Activated effector memory CD4-positive, alpha-beta T cell treated with Interleukin-2 at 50 U/mL for 16 hours (primary cell): ENCODE data around the gene STARD3.

ENCODE experiments used
- DNase-seq: peaks from one replicate; pipeline ENCODE4 v3.0.0-alpha.2; 2020

The STARD3 gene

DNA sequence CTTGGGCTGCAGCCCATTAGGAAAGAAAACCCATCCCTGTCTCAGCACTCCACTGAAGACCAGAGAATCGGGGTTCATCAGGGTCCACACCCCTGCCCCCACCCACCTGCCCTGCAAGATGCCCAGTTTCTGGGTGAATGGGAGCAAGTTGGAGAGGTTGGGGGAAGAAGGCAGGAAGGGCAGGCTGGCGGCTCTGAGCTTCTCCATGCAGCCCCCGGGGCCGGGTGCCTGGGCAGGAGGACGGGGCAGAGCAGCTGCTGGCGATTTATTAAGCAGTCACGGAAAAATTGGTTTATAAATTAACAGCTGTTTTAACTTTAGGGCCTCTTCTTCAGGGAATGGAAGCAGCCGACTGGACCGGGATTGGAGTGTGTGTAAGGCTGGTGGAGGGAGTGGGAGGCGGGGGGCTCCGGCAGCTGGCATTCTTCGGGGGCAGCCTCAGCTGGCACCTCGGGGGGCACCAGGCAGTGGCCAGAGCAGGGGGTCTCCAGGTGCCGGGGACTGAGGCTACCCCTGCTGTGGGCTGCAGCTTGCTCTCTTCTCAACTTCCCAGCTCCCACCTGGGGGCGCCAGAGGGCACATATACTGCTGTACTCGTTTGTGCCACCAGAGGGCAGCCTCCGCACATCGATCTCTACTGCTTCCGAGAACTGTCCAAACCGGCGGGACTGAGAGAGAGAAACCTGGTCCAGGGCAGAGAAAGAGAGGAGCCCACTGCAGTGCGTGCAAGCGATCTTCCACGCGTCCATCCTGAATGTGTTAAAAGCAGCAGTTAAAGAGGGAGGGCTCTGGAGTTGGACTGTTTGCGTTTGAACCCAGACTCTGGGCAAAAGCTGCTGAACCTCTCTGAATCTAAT, 15.2 kb upstream of the STARD3 start:
- DNase-seq, result peak; percentile 86

DNA sequence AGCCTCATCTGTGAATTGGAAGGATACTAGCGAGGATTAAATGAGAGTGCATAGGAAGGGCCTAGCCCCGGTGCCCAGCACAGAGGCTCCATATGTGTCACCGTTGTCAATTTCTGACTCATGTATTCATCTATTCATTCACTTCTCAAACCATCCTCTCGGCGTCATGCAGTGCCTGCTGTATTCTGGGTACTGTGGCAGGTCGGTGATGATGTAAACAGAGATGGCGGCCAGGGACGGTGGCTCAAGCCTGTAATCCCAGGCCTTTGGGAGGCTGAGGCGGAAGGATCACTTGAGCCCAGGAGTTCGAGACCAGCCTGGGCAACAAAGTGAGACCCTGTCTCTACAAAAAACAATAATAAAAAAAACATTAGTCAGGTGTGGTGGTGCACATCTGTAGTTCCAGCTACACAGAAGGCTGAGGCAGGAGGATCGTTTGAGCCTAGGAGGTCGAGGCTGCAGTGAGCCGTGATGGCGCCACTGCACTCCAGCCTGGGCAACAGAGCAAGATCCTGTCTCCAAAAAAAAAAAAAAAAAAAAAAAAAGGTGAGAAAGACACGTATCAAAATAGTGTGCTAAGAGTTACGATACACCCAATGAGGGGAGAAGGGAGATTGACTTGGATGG, 14.5 kb upstream of the STARD3 start:
- DNase-seq, result peak; percentile 25

DNA sequence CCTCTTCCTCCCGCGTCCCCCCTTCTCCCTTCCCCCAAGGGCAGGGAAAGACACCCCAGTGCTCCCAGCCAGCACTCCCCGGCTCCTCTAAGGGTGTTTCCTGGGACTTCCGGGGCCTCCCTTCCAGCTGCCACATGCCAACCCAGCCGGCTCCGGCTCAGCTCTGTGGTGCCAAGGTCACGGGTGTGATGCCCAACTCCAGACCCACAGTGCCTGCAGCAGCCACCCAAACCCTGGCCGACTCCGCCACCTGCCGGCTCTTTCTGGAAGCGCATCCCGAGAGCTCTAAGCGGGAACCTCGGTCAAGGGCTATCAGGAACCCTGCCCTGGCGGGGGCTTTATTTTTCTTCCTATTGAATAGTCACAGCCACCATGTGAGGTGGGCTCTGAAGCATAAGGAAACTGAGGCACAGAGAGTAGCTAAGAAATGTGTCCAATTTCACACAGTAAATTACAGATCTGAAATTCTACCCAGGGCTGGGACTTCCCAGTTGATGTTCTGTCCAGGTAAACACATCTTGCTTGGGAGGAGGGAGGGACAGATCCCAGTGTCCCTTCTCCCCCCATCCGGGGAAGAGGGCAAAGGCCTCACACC, 13.5 kb upstream of the STARD3 start:
- peak; percentile 73 for DNase-seq

DNA sequence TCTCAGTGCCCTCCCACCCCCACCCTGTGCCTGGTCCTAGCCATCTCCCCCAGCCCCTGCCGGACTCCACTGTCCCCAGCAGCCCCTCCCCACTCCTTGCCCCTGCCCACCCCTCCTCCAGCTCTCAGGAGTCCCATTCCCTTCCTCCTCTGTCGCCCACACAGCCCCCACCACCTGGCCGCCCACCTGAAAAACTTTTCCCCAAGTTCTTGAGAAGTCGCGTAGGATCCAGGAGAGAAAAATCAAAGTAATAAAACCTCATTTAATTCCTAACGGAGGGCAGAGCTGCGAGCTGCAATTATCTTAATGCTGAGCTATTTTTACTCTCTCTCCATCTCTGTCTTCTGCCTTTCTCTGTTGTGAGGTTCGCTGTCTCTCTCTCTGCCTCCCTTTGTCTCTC, 12.6 kb upstream of the STARD3 start:
- no peak for DNase-seq

DNA sequence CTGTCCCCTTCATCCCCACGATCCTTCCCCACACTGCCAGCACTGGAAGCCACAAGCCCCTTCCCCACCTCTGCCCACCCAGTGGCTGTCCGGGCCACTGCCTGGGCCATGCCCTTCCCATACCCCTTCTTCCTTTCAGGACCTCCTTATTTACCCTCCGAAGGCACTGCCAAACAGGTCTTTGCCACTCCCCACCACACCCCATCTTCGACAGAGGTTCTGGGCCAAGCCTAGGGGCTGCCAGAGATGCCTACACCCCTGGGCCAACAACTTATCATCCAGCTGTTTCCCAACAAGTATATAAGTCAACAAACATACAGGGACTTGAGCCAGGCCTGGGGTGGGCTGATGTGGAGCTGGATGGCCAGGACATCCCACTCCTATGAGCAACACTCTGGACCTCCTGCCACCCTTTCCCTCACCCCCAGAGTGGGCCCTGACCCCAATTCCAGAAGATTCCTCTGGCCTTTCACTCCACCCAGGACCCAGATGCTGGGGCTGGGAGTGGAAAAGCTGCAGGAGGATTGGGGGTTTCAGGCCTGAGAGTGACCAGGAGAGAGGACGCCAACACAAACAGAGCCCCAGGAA, 11.7 kb upstream of the STARD3 start:
- no peak for DNase-seq

DNA sequence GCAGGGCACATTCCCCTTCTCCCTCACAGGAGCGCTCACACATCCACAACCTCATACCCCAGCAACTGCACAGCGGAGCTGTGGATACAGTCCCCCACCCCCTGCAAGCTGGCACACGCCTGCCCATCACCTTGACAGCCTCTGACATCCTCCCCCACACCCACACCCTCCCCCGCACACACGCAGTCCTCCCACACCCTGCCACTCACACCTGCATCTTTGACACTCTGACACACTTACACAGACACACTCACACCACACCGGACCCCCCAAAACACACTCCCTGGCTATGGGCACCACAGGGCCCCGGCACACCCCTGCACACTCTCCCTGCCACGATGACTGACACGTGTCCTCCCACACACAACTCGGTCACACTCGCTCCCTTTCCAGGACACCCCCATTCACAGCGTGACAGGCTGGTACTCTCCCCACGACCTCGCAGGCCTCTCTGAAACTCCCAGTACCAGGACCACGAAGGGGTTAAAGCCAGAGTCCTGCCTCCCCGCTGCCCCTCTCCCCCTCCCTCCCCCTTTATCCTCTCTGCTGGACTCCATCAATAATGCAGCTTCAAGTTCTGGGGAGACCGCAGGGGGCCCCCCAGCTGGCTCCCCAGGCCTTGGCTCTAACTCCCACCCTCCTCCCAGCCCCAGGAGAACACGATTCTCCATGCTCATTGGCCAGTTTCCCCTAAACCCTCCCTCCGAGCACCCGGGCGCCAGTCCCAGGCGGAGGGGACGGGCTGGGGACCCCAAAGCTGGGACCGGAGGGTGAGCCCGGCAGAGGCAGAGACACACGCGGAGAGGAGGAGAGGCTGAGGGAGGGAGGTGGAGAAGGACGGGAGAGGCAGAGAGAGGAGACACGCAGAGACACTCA, 10.5 kb upstream of the STARD3 start, which contains the start of gene PPP1R1B:
TSS of gene PPP1R1B (plus strand) at position 782 of the 876 bp plus-strand sequence. CDS start 441 bp downstream, outside the sequence.
- DNase-seq, result no peak

DNA sequence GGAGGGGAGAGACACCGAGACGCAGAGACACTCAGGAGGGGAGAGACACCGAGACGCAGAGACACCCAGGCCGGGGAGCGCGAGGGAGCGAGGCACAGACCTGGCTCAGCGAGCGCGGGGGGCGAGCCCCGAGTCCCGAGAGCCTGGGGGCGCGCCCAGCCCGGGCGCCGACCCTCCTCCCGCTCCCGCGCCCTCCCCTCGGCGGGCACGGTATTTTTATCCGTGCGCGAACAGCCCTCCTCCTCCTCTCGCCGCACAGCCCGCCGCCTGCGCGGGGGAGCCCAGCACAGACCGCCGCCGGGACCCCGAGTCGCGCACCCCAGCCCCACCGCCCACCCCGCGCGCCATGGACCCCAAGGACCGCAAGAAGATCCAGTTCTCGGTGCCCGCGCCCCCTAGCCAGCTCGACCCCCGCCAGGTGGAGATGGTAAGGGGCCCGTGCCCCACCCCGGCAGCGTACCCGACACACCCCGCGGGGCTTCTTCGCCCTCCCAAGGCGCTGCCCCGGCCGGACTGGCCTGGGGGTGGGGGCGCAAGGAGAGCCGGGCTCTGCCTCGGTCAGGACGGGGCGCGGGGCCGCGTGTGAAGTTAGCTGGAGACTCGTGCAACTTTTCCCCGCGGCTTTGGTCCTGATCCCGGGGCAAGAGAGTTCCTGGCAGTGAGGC, 9.8 kb upstream of the STARD3 start:
- DNase-seq, result no peak

DNA sequence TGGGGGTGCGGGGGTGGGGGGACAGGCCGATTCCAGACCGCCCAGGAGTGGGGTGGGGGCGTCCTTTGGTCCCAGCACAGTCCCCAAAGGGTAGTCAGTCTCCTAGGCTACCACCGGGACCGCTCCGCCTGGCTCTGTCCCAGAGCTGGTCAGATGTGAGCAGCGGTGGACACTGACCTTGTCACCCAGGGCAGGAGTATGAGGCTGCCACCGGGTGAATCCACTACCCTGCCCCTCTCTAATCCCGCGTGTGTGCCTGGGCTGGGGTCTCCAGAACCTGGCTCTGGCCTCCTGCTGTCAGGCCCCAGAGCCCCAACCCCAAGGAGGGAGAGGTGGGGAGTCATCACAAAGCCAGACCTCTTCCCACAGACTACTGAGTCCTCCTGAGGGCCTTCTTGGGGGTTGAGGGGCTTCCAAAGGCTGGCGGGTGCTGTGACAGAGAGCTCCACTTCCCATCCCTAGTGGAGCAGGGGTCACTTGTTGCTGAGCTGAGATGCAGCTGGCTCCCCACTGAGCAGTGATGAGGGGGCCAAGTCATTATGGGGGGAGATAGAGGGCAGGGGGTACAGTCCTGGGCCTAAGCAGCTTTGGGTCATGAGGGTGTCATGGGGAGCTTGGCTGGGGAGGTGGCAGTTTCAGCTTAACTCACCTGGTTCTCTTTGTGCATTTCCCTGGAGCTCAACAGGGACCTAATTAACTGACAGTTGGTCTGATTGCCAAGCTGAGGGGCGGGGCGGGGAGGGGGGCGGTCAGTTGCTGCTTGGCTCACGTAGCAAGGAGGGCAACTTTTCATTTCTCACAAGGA, 9.0 kb upstream of the STARD3 start:
- no peak for DNase-seq

DNA sequence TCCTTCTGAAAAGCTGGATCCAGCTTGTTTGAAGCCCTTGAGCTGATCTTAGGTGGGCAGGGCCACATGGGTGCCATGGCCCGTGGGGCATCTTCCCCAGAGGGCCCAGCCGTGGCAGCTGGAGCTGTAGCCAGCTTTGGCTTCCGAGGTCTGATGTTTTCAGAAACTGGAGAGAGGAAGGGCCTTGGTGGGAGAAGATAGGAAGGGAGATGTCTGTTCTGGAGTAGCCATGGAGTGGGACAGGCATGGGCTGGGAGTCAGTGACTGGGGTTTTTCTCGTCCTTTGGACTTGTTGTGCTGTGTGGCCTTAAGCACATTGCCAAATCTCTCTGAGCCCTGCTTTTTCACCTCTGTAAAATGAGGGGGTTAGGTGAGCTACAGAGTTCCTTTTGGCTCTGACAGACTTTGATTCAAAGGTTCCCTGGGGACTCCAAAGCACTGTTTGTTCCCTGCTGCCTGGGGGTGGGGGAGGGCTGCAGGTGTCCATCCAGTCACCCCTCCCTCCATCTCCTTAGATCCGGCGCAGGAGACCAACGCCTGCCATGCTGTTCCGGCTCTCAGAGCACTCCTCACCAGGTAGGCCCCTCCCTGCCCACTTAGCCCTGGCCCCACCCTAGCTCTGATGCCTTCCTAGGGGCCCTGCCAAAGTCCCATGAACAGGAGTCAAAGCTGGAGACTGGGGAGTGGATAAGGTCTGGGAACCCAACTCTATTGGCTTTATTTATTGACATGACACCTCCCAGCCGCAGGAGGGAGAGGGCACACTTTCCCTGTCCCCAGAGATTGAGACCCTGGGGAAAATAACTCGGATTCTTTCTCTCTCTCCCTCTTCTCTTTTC, 8.1 kb upstream of the STARD3 start:
- no peak for DNase-seq

DNA sequence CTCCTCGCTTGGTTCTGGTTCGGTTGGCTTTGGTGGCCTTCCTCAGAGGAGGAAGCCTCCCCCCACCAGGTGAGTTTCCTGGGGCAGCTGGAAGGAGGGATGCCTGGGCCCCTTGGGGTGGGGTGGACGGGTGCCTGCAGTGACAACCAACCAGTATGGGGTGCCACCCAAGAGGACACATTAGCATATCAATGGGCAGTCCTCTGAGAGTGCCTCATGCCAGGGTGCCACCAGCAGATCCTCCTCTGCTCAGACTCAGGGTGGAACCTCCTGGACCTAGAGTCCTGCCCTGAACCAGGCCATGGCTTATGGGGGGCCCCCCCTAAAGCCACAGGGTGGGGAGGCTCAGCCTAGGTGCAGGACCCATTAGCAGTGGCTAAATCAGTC, 7.5 kb upstream of the STARD3 start:
- no peak for DNase-seq

DNA sequence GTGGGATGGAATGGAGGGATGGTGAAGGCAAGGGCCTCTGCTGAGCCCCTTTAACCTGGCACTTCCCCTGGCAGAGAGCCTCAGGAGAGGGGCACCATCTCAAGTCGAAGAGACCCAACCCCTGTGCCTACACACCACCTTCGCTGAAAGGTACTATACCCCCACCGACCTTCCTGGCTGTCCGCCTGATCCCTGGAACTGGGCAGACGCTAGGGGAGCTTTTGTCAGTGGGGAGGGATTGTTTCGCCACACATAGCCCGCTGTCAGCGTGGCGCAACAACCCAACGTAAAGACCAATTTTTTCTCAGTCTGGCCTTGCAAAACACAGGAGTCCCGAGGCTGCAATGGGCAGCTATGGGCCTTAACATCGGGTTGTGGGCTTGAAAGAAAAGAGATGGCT, 7.0 kb upstream of the STARD3 start:
- DNase-seq, result no peak

DNA sequence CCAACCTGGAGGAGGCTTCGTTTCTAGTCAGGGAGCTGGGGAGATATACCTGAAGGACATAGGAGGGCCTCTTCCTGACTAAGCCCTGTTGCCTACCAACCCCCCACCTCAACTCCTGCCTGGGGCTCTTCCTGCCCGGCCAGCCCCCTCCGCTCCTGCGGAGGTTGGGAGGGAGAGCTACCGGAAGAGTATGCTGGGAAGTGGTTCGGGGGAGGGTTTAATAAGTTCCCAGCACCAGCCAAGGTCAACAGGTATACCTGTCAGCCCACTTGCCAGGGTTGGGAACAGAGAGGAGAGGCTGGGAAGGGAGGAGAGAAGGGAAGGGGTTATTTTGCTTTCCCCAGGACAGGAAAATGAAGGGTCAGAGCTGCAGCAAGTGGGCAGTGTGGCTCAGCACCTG, 5.5 kb upstream of the STARD3 start:
- DNase-seq, result no peak

DNA sequence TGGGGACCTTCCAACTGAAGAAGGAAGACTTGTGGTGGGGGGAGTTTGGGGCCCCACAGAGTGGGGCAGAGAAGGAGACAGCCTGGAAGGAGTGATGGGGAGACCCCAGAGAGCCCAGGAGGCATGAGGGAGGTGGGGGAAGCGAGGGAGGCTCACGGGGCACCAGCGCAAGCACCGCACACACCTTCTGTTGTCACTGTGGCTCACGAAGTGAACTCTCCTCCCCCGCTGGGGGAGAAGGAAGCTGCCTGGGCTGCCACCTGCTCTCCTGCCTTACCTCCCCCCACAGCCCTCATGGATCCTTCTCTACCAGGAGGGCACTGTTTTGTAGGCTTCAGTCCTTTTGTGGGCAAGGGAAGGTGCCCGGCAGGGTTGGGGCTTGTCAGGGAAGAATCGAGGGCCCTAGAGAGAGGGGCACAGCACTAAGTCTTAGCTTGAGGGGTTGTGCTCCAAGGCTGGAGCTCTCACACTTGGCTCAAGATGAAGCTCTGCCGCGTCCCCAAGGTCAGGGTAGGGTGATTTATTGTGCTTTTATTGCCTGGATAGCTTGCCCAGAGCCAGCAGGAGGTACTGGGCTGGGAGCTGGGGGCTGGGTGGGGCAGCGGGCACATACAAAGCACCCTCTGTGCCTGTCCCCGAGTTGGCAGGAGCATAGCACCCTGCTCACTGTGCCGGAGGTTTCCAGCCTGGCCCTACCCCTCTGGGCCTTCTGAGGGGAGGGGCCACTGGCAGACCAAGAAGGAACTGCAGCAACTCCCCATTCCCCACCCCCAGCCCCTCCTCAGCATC, 4.6 kb upstream of the STARD3 start:
- DNase-seq, result no peak

DNA sequence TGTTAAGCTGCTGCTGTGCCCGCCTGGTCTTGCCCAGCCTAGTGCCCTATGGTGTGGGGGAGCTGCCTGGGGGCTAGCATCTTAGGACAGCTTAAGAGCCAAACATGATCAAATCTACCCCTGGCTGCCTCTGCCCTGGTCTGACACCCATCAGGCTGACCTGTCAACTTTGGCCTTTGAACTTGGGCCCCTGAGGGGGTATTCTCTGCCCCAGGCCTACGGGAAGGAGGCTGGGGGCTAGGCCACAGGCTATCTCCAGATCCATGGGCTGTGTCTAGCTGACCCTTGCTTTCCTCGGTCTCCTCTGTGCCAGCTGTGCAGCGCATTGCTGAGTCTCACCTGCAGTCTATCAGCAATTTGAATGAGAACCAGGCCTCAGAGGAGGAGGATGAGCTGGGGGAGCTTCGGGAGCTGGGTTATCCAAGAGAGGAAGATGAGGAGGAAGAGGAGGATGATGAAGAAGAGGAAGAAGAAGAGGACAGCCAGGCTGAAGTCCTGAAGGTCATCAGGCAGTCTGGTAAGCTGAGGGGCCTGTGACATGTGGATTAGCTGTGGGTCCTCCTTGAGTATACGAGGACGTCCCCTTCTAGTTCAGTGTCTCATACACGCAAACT, 3.3 kb upstream of the STARD3 start:
- no peak for DNase-seq

DNA sequence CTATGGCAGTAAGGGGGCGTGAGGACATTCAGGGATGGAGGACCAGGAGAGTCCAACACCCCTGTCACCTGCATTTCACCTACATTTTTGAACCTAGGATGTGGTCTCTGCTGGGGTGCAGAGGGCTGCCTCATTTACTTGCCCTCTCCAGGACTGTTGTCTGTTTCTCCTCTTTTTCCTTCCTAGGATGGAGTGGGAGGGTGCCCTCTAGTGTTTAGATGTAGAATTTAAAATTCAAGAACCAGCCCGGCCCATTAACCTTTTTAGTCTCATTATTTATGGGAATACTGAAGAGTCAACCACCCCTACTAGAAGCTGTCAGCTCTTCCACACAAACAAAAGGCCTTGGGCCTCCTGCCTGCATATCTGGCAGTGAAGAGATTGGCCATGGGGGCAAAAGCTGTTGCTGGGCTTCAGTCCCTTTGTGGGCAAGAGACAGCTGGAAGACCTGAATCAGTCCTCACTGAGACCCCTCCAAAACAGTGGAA, 2.5 kb upstream of the STARD3 start:
- no peak for DNase-seq

DNA sequence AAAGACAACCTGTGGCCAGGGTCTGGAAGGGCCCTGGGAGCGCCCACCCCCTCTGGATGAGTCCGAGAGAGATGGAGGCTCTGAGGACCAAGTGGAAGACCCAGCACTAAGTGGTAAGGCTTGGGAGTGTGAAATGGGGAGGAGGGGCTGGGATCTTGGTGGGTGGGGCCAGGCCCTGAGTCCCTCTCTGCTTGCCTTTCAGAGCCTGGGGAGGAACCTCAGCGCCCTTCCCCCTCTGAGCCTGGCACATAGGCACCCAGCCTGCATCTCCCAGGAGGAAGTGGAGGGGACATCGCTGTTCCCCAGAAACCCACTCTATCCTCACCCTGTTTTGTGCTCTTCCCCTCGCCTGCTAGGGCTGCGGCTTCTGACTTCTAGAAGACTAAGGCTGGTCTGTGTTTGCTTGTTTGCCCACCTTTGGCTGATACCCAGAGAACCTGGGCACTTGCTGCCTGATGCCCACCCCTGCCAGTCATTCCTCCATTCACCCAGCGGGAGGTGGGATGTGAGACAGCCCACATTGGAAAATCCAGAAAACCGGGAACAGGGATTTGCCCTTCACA, 1.2 kb upstream of the STARD3 start:
- DNase-seq, result no peak

DNA sequence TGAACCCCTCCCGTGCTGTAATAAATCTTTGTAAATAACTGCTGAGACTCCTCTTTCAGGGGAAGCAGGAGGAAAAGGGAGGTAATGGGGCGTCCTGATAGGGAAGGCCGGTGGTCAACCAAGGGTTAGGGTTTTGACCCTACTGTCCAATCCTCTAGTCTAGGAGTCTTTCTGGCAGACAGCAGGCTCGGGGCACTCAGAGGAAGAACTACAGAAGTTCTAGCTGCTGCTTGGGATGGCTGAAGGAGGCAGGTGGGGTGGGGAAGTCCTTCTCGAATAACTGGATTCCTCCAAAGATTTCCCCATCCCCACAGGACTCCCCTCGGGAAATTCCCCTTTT, 387 bp upstream of the STARD3 start:
- no peak for DNase-seq

DNA sequence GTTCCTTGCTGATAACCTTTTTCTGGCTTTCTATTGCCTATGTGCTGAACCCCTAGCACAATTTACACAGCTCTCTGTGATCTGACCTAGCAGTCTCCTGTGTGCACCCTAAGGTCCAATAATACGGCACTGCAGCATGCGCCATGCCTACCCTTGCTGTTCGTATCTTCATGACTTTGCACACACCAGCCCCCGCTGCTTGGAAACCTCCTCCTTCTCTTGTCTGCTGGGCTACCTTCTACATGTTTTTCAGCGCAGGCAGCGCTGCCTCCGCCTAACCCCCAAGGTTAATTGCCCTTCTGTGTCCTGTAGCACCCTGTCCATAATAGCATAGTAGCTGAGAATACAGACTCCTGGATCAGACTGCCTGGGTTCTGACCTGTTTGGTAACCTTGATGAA, 1.4 kb downstream of the STARD3 start:
- no peak for DNase-seq

DNA sequence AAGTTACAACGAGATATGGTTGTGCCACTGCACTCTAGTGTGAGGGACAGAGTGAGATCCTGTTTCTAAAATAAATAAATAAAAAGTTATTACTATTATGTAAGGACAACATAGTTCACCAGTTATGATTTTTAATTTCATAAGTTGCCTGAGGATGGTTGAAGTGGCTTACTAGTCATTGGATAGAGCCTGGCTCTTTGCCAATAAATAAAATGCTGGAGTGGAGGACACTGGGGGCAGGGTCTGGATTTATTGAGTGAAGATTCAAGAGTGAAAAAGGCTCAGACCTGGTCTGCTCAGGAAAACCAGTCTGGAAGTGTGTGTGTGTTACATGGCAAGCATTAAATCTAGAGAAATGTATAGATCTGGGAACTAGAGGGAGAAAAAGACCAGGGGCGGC, 2.1 kb downstream of the STARD3 start:
- DNase-seq, result no peak
